Mesenchymal stem cell (in vitro differentiated cells and primary cell): ENCODE data around the gene ZFHX3.

Experiments used
- DNase-seq: peaks from one replicate; pipeline ENCODE4 v3.0.0-alpha.2; 2013
- H2AFZ ChIP-seq: one replicate; pipeline ENCODE4 v1.6.1; 2013; ENCODE audit warnings: low read depth, mild to moderate bottlenecking, control low read depth, inconsistent platforms, low read length, moderate library complexity
- H2AK5ac ChIP-seq: 2 replicates; pipeline ENCODE4 v1.6.1; 2013; ENCODE audit warnings: low read length, moderate library complexity, mild to moderate bottlenecking, inconsistent platforms; ENCODE audit not compliant: severe bottlenecking
- H2BK120ac ChIP-seq: one replicate; pipeline ENCODE4 v1.6.1; 2013; ENCODE audit warnings: low read depth, mild to moderate bottlenecking, inconsistent platforms, low read length, moderate library complexity
- H2BK12ac ChIP-seq, 2 experiments: one replicate each; pipeline ENCODE4 v1.6.1; 2013; ENCODE audit warnings: inconsistent platforms in 2 of 2, low read length in 2 of 2, mild to moderate bottlenecking in 2 of 2, moderate library complexity in 2 of 2, control low read depth in 1 of 2
- H2BK15ac ChIP-seq: one replicate; pipeline ENCODE4 v1.6.1; 2013; ENCODE audit warnings: mild to moderate bottlenecking, low read depth, inconsistent platforms; ENCODE audit not compliant: poor library complexity, severe bottlenecking
- H2BK5ac ChIP-seq: 2 replicates; pipeline ENCODE4 v1.6.1; 2013; ENCODE audit warnings: low read depth, mild to moderate bottlenecking, low read length, control low read depth, inconsistent platforms; ENCODE audit not compliant: poor library complexity, severe bottlenecking
- H3K14ac ChIP-seq, 2 experiments: one replicate each; pipeline ENCODE4 v1.6.1; 2013; ENCODE audit warnings: inconsistent platforms in 2 of 2, low read length in 2 of 2, control low read depth in 1 of 2, mild to moderate bottlenecking in 1 of 2, moderate library complexity in 1 of 2
- H3K18ac ChIP-seq, 2 experiments: one replicate each; pipeline ENCODE4 v1.6.1; 2013; ENCODE audit warnings: inconsistent platforms in 2 of 2, low read length in 2 of 2, control low read depth in 1 of 2, low read depth in 1 of 2, mild to moderate bottlenecking in 1 of 2
- H3K23ac ChIP-seq, 2 experiments: one replicate each; pipeline ENCODE4 v1.6.1; 2013; ENCODE audit warnings: inconsistent platforms in 2 of 2, low read length in 2 of 2, mild to moderate bottlenecking in 2 of 2, moderate library complexity in 2 of 2, control low read depth in 1 of 2
- H3K27ac ChIP-seq: 2 replicates; pipeline ENCODE4 v1.5.1; 2013; ENCODE audit warnings: mild to moderate bottlenecking, moderate library complexity, low read length, control low read depth, inconsistent platforms; ENCODE audit not compliant: poor library complexity, severe bottlenecking
- H3K27me3 ChIP-seq, 2 experiments: 2 replicates each; pipeline versions ENCODE4 v1.6.1 to v1.7.0; 2013; ENCODE audit warnings: low read length in 2 of 2, mild to moderate bottlenecking in 2 of 2, moderate library complexity in 2 of 2, control low read depth in 1 of 2, inconsistent platforms in 1 of 2; ENCODE audit not compliant: control insufficient read depth in 1 of 2, insufficient read depth in 1 of 2
- H3K36me3 ChIP-seq, 2 experiments: 2 replicates each; pipeline versions ENCODE4 v1.6.1 to v1.7.0; 2013; ENCODE audit warnings: low read length in 2 of 2, control low read depth in 1 of 2, inconsistent platforms in 1 of 2, low read depth in 1 of 2, mild to moderate bottlenecking in 1 of 2; ENCODE audit not compliant: insufficient read depth in 2 of 2, control insufficient read depth in 1 of 2
- H3K4ac ChIP-seq, 2 experiments: one replicate each; pipeline ENCODE4 v1.6.1; 2013; ENCODE audit warnings: inconsistent platforms in 2 of 2, low read length in 2 of 2, mild to moderate bottlenecking in 2 of 2, moderate library complexity in 2 of 2, control low read depth in 1 of 2, low read depth in 1 of 2
- H3K4me1 ChIP-seq: 2 replicates; pipeline ENCODE4 v1.6.1; 2013; ENCODE audit warnings: low read depth, low read length, control low read depth; ENCODE audit not compliant: control insufficient read depth, insufficient read depth
- H3K4me2 ChIP-seq: 2 replicates; pipeline ENCODE4 v1.6.1; 2013; ENCODE audit warnings: low read length, mild to moderate bottlenecking, inconsistent platforms; ENCODE audit not compliant: poor library complexity, severe bottlenecking
- H3K4me3 ChIP-seq, 2 experiments: 2 replicates each; pipeline versions ENCODE4 v1.5.1 to v1.7.0; 2013; ENCODE audit warnings: low read length in 2 of 2, mild to moderate bottlenecking in 2 of 2, control low read depth in 1 of 2, low read depth in 1 of 2; ENCODE audit not compliant: insufficient read depth in 1 of 2
- H3K79me1 ChIP-seq: replicated peaks from 2 replicates; pipeline ENCODE4 v1.6.1; 2013; ENCODE audit warnings: mild to moderate bottlenecking, control low read depth, low read length, inconsistent platforms; ENCODE audit not compliant: poor library complexity, severe bottlenecking
- H3K9ac ChIP-seq: 2 replicates; pipeline ENCODE4 v1.7.0; 2013; ENCODE audit warnings: mild to moderate bottlenecking, low read length, moderate library complexity
- H3K9me3 ChIP-seq: 2 replicates; pipeline ENCODE4 v1.7.0; 2013; ENCODE audit warnings: mild to moderate bottlenecking, low read length; ENCODE audit not compliant: control insufficient read depth
- H4K8ac ChIP-seq: one replicate; pipeline ENCODE4 v1.6.1; 2013; ENCODE audit warnings: inconsistent platforms, mild to moderate bottlenecking, low read length, moderate library complexity
- H4K91ac ChIP-seq: one replicate; pipeline ENCODE4 v1.6.1; 2013; ENCODE audit warnings: mild to moderate bottlenecking, low read length, inconsistent platforms
- WGBS: methylation state at CpG from one replicate; pipeline ENCODE4 v1.1.7; 2013; ENCODE audit warnings: mixed read lengths; 5-methylcytosine and 5-hydroxymethylcytosine counted together

ZFHX3 gene

DNA sequence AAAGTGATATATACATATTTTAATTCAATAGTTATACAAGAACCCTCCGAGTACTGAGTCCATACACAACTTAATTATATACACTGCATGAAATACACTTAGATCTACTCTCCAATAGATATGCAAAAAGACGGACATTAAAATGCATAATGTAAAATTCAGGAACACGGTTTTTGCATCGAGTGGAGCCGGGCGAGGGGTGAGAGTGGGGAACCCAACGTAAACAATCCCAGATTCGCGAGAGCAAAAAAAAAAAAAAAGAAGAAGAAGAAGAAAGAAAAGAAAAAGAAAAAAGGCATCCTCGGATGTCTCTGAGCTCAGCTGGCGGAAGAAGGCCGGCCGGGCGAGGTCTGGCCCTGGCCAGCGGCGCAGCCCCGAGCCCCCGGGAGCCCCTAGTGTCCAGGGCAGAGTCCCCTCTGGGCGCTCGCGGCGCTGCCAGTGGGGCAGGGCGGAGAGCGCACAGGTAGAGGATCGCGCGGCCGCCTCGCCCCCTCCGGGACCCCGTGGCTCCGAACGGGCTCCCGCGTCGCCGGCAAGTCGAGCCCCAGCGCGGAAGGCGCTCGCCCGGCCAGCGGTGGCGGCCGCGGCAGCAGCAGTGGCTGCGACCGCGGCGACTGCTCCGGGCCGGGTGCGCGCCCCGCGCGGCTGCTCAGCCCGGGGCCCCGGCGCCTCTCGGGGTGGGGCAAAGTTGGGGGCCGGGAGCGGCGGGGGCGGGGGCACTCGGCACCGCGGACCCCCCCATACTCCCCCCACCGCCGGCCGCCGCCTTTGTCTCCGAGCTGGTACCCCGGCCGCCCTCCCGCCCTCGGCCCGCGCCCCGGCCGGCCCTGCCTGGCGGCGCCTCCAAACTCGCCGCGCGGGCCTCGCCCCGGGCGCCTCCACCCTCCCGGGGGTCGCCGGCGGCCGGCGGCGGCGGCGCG, 9.6 kb upstream of the ZFHX3 start:
- H3K9ac ChIP-seq = peak overlapping the region; percentile 85
- H3K9me3 ChIP-seq = no peaks in the 10 kb centered on the region
- H3K14ac ChIP-seq = peak overlapping the region; percentile 66 to 91
- H2BK12ac ChIP-seq = peak overlapping the region; percentile 54 to 72
- H3K23ac ChIP-seq = no peak overlapping the region
- H3K27me3 ChIP-seq = peaks cover 0 to 14% of the 10 kb centered on the region in 2 experiments
- H3K4me1 ChIP-seq = peaks cover 16% of the 10 kb centered on the region
- WGBS = 3% methylated on average over 27 of the region's 101 CpGs
- no peak overlapping the region for H2AK5ac ChIP-seq
- H3K79me1 ChIP-seq = no peaks in the 10 kb centered on the region
- H3K4ac ChIP-seq = peak overlapping the region; percentile 75 to 93
- H3K36me3 ChIP-seq = no peaks in the 10 kb centered on the region
- peak overlapping the region; percentile 90 for H2BK15ac ChIP-seq
- peak; percentile 49 for DNase-seq
- H3K18ac ChIP-seq = peak overlapping the region; percentile 94
- H4K8ac ChIP-seq = peak overlapping the region; percentile 68
- H2AFZ ChIP-seq = peak overlapping the region; percentile 63
- no peak overlapping the region for H2BK5ac ChIP-seq
- peak overlapping the region; percentile 23 for H3K27ac ChIP-seq
- H3K4me3 ChIP-seq = peak overlapping the region; percentile 72 to 79
- peak overlapping the region; percentile 80 for H4K91ac ChIP-seq
- peak overlapping the region; percentile 82 for H3K4me2 ChIP-seq
- H2BK120ac ChIP-seq = peak overlapping the region; percentile 99

DNA sequence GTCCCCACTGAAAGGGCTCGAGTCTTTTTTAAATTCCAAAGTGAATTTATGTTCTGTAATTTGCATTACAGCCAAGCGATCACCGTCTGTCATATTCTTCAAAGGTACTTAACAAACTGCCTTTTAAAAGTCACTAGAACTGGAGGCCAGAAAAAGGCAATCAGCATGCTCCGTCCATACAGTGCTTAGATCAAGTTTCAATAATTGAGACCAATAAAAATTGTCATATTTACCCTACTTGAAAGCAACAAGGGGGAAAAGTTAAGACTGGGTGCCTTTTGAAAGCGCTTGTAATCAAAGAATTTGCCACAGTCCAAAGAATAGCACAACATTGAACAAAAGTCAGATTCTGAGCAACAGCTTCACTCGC, 9.0 kb upstream of the ZFHX3 start:
- Histone ChIP-seq H3K4ac (no peak overlapping the region), H3K18ac (no peak overlapping the region), H3K36me3 (no peaks in the 10 kb centered on the region), H2BK12ac (no peak overlapping the region), H3K27me3 (peaks cover 0 to 9% of the 10 kb centered on the region in 2 experiments), H2AK5ac (no peak overlapping the region), H3K4me3 (peak overlapping the region in 1 of 2 experiments; percentile 79), H3K4me1 (peaks cover 16% of the 10 kb centered on the region), H3K4me2 (peak overlapping the region; percentile 28), H2BK5ac (no peak overlapping the region), H3K27ac (no peak overlapping the region), H3K23ac (no peak overlapping the region), H4K91ac (no peak overlapping the region), H3K14ac (no peak overlapping the region), H4K8ac (no peak overlapping the region), H2AFZ (no peak overlapping the region), H2BK120ac (peak overlapping the region; percentile 42), H2BK15ac (no peak overlapping the region), H3K79me1 (peaks cover 1% of the 10 kb centered on the region), H3K9me3 (no peaks in the 10 kb centered on the region), H3K9ac (peak overlapping the region; percentile 85)
- 42% methylated on average over 5 of the region's 6 CpGs for WGBS
- DNase-seq = no peak

DNA sequence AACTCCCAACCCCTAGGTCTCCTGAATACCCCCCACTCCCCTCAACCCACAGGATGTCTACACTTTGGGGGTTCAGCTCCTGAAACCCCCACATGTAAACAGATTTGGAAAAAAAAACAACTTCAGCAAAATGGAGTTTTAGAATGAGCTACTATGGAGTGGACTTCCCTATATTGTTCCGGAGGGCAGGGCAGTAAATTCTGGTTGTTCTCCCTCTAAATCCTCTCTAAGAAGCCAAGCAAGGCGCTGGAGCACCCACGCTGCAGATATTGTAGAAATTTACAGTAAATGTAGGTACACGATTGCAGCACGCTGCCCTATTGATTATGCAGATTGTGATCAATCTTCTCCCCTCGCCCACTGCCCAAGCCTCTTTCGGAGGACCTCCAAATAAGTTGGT, 8.5 kb upstream of the ZFHX3 start:
- peak overlapping the region in 1 of 2 experiments; percentile 3 for H3K4ac ChIP-seq
- H3K14ac ChIP-seq = no peak overlapping the region
- no peak overlapping the region for H2AFZ ChIP-seq
- H3K23ac ChIP-seq = no peak overlapping the region
- H3K79me1 ChIP-seq = peaks cover 1% of the 10 kb centered on the region
- H3K9me3 ChIP-seq = no peaks in the 10 kb centered on the region
- H3K36me3 ChIP-seq = no peaks in the 10 kb centered on the region
- peak overlapping the region in 1 of 2 experiments; percentile 79 for H3K4me3 ChIP-seq
- H3K9ac ChIP-seq = peak overlapping the region; percentile 85
- peak overlapping the region; percentile 4 for H3K27ac ChIP-seq
- DNase-seq = no peak
- H4K91ac ChIP-seq = peak overlapping the region; percentile 15
- peak overlapping the region; percentile 19 for H4K8ac ChIP-seq
- H2BK5ac ChIP-seq = no peak overlapping the region
- 73% methylated on average over 4 of the region's 7 CpGs for WGBS
- H3K27me3 ChIP-seq = peaks cover 0 to 9% of the 10 kb centered on the region in 2 experiments
- peaks cover 16% of the 10 kb centered on the region for H3K4me1 ChIP-seq
- peak overlapping the region in 1 of 2 experiments; percentile 12 for H2BK12ac ChIP-seq
- H2BK120ac ChIP-seq = peak overlapping the region; percentile 42
- H2AK5ac ChIP-seq = peak overlapping the region; percentile 82
- H3K4me2 ChIP-seq = peak overlapping the region; percentile 1
- H2BK15ac ChIP-seq = peak overlapping the region; percentile 26
- peak overlapping the region; percentile 66 to 70 for H3K18ac ChIP-seq

DNA sequence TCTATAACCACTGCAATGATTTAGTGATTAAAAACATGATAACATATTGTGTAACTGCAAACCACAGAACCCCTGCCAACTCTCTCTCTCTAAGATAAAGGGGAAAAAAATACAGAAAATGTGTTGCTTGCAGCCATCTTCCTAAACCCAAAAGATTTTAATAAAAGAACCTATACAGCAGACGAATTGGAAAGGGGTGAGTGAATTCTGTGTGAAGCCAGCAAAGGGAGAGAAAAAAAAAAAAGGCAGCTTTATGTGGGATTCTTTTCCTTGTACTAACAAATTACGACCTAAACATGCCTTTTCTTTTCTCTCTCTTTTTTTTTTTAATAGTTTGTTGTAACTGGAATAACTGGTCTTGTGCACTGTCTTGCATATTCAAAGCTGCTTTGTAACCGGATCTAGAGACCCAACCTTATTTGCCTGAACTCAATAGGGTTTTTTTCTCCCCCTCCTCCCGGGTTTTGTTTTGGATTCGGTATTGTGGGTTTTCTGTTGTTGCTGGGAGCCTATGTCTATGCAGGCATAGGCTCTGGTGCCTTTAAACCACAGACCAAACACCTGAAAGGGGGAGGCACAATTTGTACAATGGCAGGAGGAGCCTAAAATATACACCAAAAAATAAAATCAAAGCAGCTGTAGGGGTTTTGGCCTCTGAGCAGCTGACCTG, 7.0 kb upstream of the ZFHX3 start:
- Histone ChIP-seq H2AK5ac (no peak overlapping the region), H3K9ac (peak overlapping the region; percentile 85), H3K4me2 (peak overlapping the region; percentile 26), H3K36me3 (no peaks in the 10 kb centered on the region), H2BK12ac (peak overlapping the region in 1 of 2 experiments; percentile 42), H3K79me1 (peaks cover 6% of the 10 kb centered on the region), H3K4ac (peak overlapping the region in 1 of 2 experiments; percentile 49), H4K91ac (no peak overlapping the region), H4K8ac (no peak overlapping the region), H2BK15ac (no peak overlapping the region), H3K4me3 (peak overlapping the region in 1 of 2 experiments; percentile 79), H2BK5ac (no peak overlapping the region), H2BK120ac (no peak overlapping the region), H3K4me1 (peaks cover 16% of the 10 kb centered on the region), H3K27ac (peak overlapping the region; percentile 67), H3K14ac (no peak overlapping the region), H3K23ac (no peak overlapping the region), H3K27me3 (no peaks in the 10 kb centered on the region), H2AFZ (no peak overlapping the region), H3K9me3 (no peaks in the 10 kb centered on the region), H3K18ac (peak overlapping the region in 1 of 2 experiments; percentile 91)
- WGBS = no CpG with 5 or more reads among the region's 5 CpGs
- peak; percentile 83 for DNase-seq
